WTC11 (cell line): Measurements from ENCODE around the gene VWA3B. TPM values are rescaled to one million over a fixed set of nuclear protein-coding genes. Genes with fewer than 3 reads are reported as not detected.

Experiments used
- ATAC-seq: fragments of 200-7000 bp; cut with Tn5 transposase; 2 replicates; pipeline ENCODE4 v1.10.0; 2021; ENCODE audit warnings: mild to moderate bottlenecking, moderate library complexity
- CTCF ChIA-PET: fragments of 300-600 bp; sonication (Branson Sonifier 250); formaldehyde crosslinking; loops from one replicate; lab custom pipeline; 2021; ENCODE audit warnings: antibody characterized with exemption; lab: Charles Lee
- POLR2A ChIA-PET: fragments of 350-600 bp; sonication (Branson Sonifier 250); formaldehyde crosslinking; loops from one replicate; lab custom pipeline; 2021; ENCODE audit warnings: antibody characterized with exemption; lab: Charles Lee
- DNase-seq: peaks from one replicate; pipeline ENCODE4 v3.0.0; 2021; ENCODE audit warnings: low spot score
- H3K27ac Mint-ChIP-seq: 2 replicates; pipeline ENCODE4 v1.8.0; 2021; ENCODE audit warnings: mixed read lengths
- H3K27me3 Mint-ChIP-seq: 2 replicates; pipeline ENCODE4 v1.8.0; 2021; ENCODE audit warnings: low read depth, mild to moderate bottlenecking, moderate library complexity, mixed read lengths
- H3K36me3 Mint-ChIP-seq: 2 replicates; pipeline ENCODE4 v1.8.0; 2021; ENCODE audit warnings: mixed read lengths
- H3K4me1 Mint-ChIP-seq: 2 replicates; pipeline ENCODE4 v1.8.0; 2022; ENCODE audit warnings: mixed read lengths
- H3K4me3 Mint-ChIP-seq: 2 replicates; pipeline ENCODE4 v1.8.0; 2021; ENCODE audit warnings: mild to moderate bottlenecking, moderate library complexity, mixed read lengths
- H3K9me3 Mint-ChIP-seq: 2 replicates; pipeline ENCODE4 v1.8.0; 2021; ENCODE audit warnings: mixed read lengths
- AFF4 ChIP-seq: sonication (generic); formaldehyde crosslinking; IDR thresholded peaks from 2 replicates; pipeline ENCODE4 v1.8.1; 2023; ENCODE audit warnings: mild to moderate bottlenecking, missing genetic modification reagents, borderline replicate concordance
- CDX4 ChIP-seq: fragments of 250-450 bp; sonication (Bioruptor Pico); IDR thresholded peaks from 2 replicates; pipeline ENCODE4 v1.9.0; 2021; ENCODE audit warnings: moderate library complexity, mild to moderate bottlenecking, inconsistent platforms, borderline replicate concordance
- CTCF ChIP-seq: fragments of 200-600 bp; IDR thresholded peaks from 2 replicates; pipeline ENCODE4 v1.8.0; 2022; ENCODE audit warnings: antibody characterized with exemption
- ETV6 ChIP-seq: sonication (generic); formaldehyde crosslinking; IDR thresholded peaks from 2 replicates; pipeline ENCODE4 v1.8.1; 2022; ENCODE audit warnings: mild to moderate bottlenecking, missing genetic modification reagents
- NFE2L1 ChIP-seq: sonication (generic); formaldehyde crosslinking; IDR thresholded peaks from 2 replicates; pipeline ENCODE4 v1.8.1; 2023; ENCODE audit warnings: missing genetic modification reagents
- NR1H2 ChIP-seq: sonication (generic); formaldehyde crosslinking; IDR thresholded peaks from 2 replicates; pipeline ENCODE4 v1.9.0; 2021; ENCODE audit warnings: mild to moderate bottlenecking, moderate library complexity, missing genetic modification reagents
- PRRX2 ChIP-seq: fragments of 250-450 bp; sonication (Bioruptor Pico); IDR thresholded peaks from 2 replicates; pipeline ENCODE4 v1.8.0; 2021; ENCODE audit warnings: mild to moderate bottlenecking
- STAT6 ChIP-seq: sonication (generic); formaldehyde crosslinking; conservative IDR thresholded peaks from 2 replicates; pipeline ENCODE4 v1.8.1; 2023; ENCODE audit warnings: mild to moderate bottlenecking, low read depth, missing genetic modification reagents, moderate library complexity
- ZNF121 ChIP-seq: sonication (generic); formaldehyde crosslinking; IDR thresholded peaks from 2 replicates; pipeline ENCODE4 v1.8.0; 2023; ENCODE audit warnings: missing genetic modification reagents
- ZNF263 ChIP-seq: sonication (generic); formaldehyde crosslinking; IDR thresholded peaks from 2 replicates; pipeline ENCODE4 v1.8.1; 2022; ENCODE audit warnings: low read depth, mild to moderate bottlenecking, moderate library complexity, missing genetic modification reagents
- ZNF281 ChIP-seq: sonication (generic); formaldehyde crosslinking; IDR thresholded peaks from 2 replicates; pipeline ENCODE4 v1.8.0; 2023; ENCODE audit warnings: mild to moderate bottlenecking, missing genetic modification reagents
- ZNF317 ChIP-seq: sonication (generic); formaldehyde crosslinking; IDR thresholded peaks from 2 replicates; pipeline ENCODE4 v1.8.1; 2023; ENCODE audit warnings: low read depth, mild to moderate bottlenecking, moderate library complexity, missing genetic modification reagents, borderline replicate concordance
- ZNF423 ChIP-seq: fragments of 250-450 bp; sonication (Bioruptor Pico); IDR thresholded peaks from 2 replicates; pipeline ENCODE4 v2.1.2; 2022; ENCODE audit warnings: mild to moderate bottlenecking, moderate library complexity
- total RNA-seq: library from RNA; stranded (reverse); gene quantifications from 3 replicates; pipeline ENCODE4 v1.2.3, GENCODE V29; 2021

VWA3B gene
- total RNA-seq, 1 experiment from 2014 or later = not detected

GRCh38 chr2:98296440-98296839 is 209.5 kb downstream of the VWA3B start:
- CTCF ChIA-PET = interaction anchor here (0.9 kb wide), 1 partner anchor 89 kb away, joined by 3 read pairs; no protein-coding TSS in a partner anchor
- TF ChIP-seq PRRX2 (CRISPR knock-in tag) (no peak), ZNF263 (CRISPR knock-in tag) (no peak), NR1H2 (CRISPR knock-in tag) (no peak), STAT6 (CRISPR knock-in tag) (no peak), ETV6 (CRISPR knock-in tag) (no peak), ZNF281 (CRISPR knock-in tag) (no peak), ZNF121 (no peak), ZNF423 (no peak), CTCF (no peak), AFF4 (CRISPR knock-in tag) (no peak), CDX4 (no peak), NFE2L1 (no peak), ZNF317 (no peak)
- DNase-seq (no peak), ATAC-seq (no peak)
- no peaks in the 10 kb centered on the region for H3K27me3 Mint-ChIP-seq
- no peak overlapping the region for H3K27ac Mint-ChIP-seq
- peaks cover 3% of the 10 kb centered on the region; the same call in 1 of the 2 replicates for H3K4me1 Mint-ChIP-seq
- POLR2A ChIA-PET = no interaction called here
- H3K4me3 Mint-ChIP-seq = no peak overlapping the region
- H3K36me3 Mint-ChIP-seq = no peaks in the 10 kb centered on the region
- H3K9me3 Mint-ChIP-seq = peaks cover 3% of the 10 kb centered on the region
